Right cardiac atrium (tissue), 5 donors: ENCODE data around the gene PLPPR3. TPM values are rescaled to one million over a fixed set of nuclear protein-coding genes. Genes with fewer than 3 reads are reported as not detected.

Experiments used
- ATAC-seq, 2 donors: fragments of 200-7000 bp; cut with Tn5 transposase; one replicate each; pipeline versions ENCODE4 v1.8.0 to v1.9.1; 2020; ENCODE audit warnings: moderate library complexity in 2 of 2, mild to moderate bottlenecking in 1 of 2
- DNase-seq, 3 donors: peaks; one replicate each; pipeline ENCODE4 v3.0.0-alpha.2; 2020
- H3K27ac ChIP-seq: one replicate; pipeline ENCODE4 v1.5.1; 2013; ENCODE audit warnings: mild to moderate bottlenecking, low read length, control low read depth, moderate library complexity
- H3K27me3 ChIP-seq: one replicate; pipeline ENCODE4 v1.6.1; 2013; ENCODE audit not compliant: control insufficient read depth, insufficient read depth
- H3K4me1 ChIP-seq: one replicate; pipeline ENCODE4 v1.6.1; 2013; ENCODE audit warnings: low read length; ENCODE audit not compliant: control insufficient read depth, insufficient read depth
- H3K4me3 ChIP-seq: one replicate; pipeline ENCODE4 v1.5.1; 2013; ENCODE audit warnings: low read length, control low read depth
- H3K9me3 ChIP-seq: one replicate; pipeline ENCODE4 v1.6.1; 2013; ENCODE audit warnings: low read length; ENCODE audit not compliant: control insufficient read depth
- WGBS: extraction: QIAGEN DNeasy Blood & Tissue Kit; methylation state at CpG from one replicate; pipeline ENCODE4 v1.1.7; 2013; 5-methylcytosine and 5-hydroxymethylcytosine counted together
- intact Hi-C, 4 donors: fragments of 100-400 bp; cut with DNase I; formaldehyde crosslinking; loops; one replicate each; pipeline versions ENCODE4 v1.11.0 to v1.14.0; 2022 to 2023
- polyA plus RNA-seq: library from polyadenylated mRNA; stranded (reverse); fragments of 200-250 nt; gene quantifications from one replicate; pipeline ENCODE4 v1.2.3, GENCODE V29; 2013
- total RNA-seq, 4 donors: library from RNA; stranded (reverse); fragmentation: NEBNext Ultra II Directional; extraction: Animal tissue kit (Norgen Biotek cat#: 25700); gene quantifications; one replicate each; pipeline ENCODE4 v1.2.1, GENCODE V29; 2021
- donor health status: healthy with polysubstance abuse.
- donor health status: DM: no; HTN: yes; CAD: no.
- donor health status: DM: no; HTN: no; CAD: no.
- donor health status: DM: no; HTN: yes; CAD: no; lungs with severe emphysema.
- donor health status: DM: yes; HTN: yes; CAD: no.

PLPPR3 gene
- total and polyA plus RNA-seq, 5 donors, result 0.05 TPM; not detected in 4

DNA sequence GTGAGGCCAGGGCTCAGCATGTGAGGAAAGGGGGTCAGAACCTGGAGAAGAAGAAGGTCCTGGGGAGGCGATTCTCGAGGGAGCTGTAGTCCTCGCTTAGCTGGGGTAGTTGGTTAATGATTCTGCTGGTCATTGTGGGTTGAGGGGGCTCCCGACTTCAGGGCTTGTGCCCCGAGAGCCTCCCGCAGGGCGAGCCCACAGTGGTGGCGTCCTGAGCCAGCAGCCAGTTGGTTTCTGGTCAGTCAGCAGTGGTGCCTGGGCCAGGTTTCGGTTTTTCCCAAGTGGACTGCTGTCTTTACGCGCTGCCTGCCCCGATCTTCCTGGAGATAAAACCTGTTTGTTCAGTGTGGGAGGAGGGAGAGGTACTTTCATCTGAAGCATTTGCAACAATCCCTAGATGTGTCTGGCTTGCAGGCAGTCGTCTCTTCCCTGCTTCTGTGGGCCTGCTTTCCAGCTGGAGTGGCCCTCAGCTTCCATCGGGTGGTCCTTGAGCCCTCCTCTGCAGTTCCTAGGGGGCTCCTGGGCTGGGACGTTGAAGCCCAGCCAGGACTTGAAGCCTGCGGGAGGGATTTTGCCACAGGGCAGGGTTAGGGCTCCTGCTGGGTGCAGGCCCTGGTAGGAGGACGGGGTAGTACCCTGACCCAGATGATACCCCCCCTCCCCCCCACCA lies 21.3 kb downstream of the PLPPR3 start:
- Histone ChIP-seq H3K9me3 (no peaks in the 10 kb centered on the region), H3K4me1 (peaks cover 19% of the 10 kb centered on the region), H3K4me3 (peak overlapping the region; percentile 1), H3K27me3 (no peaks in the 10 kb centered on the region), H3K27ac (peak overlapping the region; percentile 27)
- DNase-seq (peak in 2 of 3 donors; percentile 31 to 64), ATAC-seq (no peak)
- WGBS, result 36% methylated on average over 17 of the region's 17 CpGs
- intact Hi-C loops, result loop anchor here in 1 of 4 donors (10.0 kb wide), 1 partner anchor 54 kb away; the partner anchor contains the start of genes CFD and ELANE

DNA sequence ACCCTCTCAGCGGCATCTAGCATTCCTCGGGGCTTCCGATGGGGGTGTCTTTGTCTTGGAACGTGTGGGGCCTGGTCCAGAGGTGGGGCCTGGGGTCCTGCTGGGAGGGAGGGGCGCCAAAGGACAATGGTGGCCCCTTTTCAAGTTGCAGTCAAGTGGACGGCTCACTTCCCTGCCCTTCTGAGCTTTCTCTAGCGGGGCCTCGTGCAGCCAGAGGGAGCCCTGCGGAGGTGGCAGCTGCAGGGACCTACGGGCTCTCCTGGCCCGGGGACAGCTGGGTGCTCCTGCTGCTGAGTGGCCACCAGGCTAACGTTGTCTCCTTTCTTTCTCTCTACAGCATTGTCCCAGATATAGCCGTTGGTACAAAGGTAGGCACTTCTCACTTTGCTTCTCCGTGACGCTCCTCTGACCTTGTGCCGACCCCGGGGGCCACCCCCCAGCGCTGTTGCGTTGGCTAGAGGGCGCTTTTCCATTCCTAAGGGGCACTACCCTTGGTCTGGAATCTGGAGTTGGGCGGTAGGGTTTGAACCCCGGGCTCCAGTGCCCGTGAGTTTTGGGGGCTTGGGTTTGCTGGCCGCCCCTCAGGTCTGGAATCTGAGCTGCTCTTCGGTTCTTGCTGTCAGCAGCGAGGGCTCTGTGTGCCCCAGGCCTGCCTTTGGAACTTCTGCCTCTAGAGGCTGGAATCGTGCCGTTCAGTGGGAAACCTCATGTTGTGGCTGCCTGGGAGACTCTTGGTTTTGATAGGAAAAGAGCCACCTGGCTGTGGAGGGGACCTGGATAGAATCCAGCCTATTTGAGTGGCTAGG lies 22.5 kb downstream of the PLPPR3 start:
- 8% methylated on average over 28 of the region's 28 CpGs for WGBS

DNA sequence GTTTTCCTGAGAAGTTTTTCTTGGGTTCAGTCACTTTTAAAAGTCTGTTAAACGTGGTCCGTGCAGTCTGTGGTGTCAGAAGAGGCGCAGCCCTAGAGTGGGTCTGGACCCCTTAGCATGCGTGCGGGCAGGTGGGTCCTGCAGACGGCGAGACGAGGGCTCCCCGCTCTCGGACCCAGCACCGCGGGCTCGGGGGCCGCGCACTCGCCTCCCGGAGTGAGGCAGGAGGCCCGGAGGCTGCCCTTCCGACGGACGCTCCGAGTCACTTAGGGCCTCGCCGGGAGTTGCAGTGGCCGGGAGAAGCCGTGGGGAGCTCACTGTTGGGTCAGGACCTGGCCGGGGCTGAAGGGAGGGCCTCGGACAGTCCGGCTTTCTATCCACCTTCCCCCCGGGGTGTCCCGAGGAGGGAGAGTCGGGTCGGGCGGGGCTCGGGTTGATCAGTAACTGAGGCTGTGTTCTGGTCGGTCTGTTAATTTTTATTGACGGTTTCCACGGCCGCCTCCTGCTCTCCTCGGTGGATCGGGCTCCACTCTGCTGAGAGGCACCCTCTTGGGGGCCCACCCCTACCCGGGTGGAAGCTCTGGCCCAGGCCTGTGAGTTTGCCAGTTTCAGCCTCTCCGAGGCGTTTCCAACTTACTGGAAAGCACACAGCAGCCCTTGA lies 23.2 kb downstream of the PLPPR3 start:
- peak in 2 of 3 donors; percentile 44 to 66 for DNase-seq
- no peak for ATAC-seq
- Histone ChIP-seq H3K9me3 (no peaks in the 10 kb centered on the region), H3K27ac (peak overlapping the region; percentile 82), H3K27me3 (no peaks in the 10 kb centered on the region), H3K4me3 (peak overlapping the region; percentile 99), H3K4me1 (peaks cover 19% of the 10 kb centered on the region)
- WGBS, result under 1% methylated on average over 44 of the region's 44 CpGs
- intact Hi-C loops, result no loop called here

More for the DNA sequence above, 22.5 kb downstream of the PLPPR3 start:
- Histone ChIP-seq H3K27me3 (no peaks in the 10 kb centered on the region), H3K4me3 (peak overlapping the region; percentile 99), H3K27ac (peak overlapping the region; percentile 82), H3K4me1 (peaks cover 19% of the 10 kb centered on the region), H3K9me3 (no peaks in the 10 kb centered on the region)
- DNase-seq (peak in 2 of 3 donors; percentile 32 to 73), ATAC-seq (no peak)
- intact Hi-C loops, result no loop called here

DNA sequence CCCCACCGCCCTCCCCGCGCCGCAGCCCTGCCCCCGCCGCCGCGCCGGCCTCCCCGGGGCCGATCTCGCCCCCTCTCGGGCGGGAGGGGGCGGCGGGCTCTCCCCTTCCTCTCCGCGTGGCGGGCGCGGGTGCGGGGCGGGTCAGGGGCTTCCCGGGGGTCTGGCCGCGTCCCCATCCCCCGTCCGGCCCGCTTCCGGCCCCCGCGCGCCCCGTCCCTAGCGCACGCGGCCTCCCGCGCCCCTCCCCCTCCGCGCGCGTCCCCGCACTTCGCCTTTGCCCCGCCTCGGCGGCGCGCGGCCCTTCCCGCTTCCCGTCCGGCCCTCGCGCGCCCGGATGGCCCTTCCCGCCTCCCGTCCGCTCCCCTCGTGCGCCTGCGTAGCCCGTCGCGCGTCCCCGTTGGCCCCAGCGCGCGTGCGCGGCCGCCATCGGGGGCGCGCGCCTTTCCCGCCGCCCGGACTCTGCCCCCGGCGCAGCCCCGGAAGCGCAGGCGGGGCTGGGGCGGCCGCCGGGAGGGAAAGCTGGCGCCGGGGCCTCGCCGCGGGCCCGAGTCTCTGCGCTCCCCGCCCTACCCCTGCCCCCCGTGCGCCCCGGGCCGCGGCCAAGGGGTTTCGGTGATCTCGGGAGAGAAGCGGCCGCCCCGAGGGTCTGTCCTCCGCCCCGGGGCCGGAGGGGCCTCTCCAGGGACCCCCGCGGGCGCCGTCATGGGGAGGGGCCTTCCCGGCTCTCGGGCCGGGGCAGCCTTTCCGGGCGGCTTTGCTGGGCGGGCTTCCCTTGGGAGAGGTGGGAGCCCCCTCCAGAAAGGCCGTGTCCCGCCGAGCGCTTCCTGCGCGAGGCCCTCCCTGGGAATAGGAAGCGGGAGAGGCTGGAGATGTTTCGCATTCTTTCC lies 24.0 kb downstream of the PLPPR3 start:
- Histone ChIP-seq H3K9me3 (no peaks in the 10 kb centered on the region), H3K4me3 (peak overlapping the region; percentile 99), H3K27me3 (no peaks in the 10 kb centered on the region), H3K27ac (peak overlapping the region; percentile 82), H3K4me1 (peaks cover 19% of the 10 kb centered on the region)
- WGBS, result under 1% methylated on average over 125 of the region's 129 CpGs
- ATAC-seq (peak; percentile 16 to 27), DNase-seq (peak; percentile 92 to 97 (median 96))
- intact Hi-C loops, result no loop called here

DNA sequence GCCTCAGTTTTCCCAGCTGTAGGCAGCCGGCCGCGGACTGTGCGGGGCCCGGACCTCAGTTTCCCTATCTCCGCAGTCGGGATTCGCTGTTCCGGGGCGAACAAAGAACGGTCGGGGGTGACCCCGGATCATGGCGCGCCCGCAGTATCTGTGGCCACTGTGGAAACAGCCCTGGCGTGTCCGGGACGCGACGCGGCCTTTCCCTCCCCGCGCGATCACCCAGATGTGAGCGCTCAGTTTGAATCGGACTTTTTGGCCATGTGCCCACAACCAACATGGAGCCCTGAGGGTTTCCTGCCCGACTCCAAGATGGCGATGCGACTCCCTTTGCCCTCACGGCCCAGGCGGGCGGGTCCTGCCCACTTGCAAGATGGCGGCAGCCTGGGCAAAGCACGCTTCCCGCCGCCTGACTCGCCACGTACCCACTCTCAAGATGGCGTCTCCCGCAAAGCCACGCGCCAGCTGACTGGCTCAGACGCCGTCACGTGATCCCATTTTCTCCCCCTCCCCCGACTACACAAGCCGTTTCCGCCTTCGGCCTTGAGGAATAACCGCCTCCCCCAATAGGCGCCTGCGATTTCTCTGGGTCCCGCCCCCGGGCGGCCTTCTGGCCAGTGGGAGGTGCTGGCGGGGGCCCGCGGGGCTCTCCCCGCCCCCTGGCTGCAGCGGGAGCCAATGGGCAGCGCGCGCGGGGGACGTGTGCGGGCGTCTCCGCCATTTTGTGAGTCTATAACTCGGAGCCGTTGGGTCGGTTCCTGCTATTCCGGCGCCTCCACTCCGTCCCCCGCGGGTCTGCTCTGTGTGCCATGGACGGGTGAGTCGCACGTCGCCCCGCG lies 24.8 kb downstream of the PLPPR3 start, which contains the start of gene PTBP1:
PTBP1 (plus strand) TSS at position 761 of the 836 bp plus-strand sequence; CDS start at position 807, 46 bp downstream.
- peak within 1 kb of the TSS; percentile 99 for H3K4me3 ChIP-seq
- ATAC-seq, result peak; percentile 90 to 93
- intact Hi-C loops, result no loop called here
- WGBS, result 1% methylated on average over 83 of the region's 83 CpGs
- DNase-seq, result peak; percentile 100
- peaks cover 19% of the 10 kb centered on the region for H3K4me1 ChIP-seq
- no peaks in the 10 kb centered on the region for H3K27me3 ChIP-seq
- H3K27ac ChIP-seq, result peak within 1 kb of the TSS; percentile 82
- H3K9me3 ChIP-seq, result no peaks in the 10 kb centered on the region

DNA sequence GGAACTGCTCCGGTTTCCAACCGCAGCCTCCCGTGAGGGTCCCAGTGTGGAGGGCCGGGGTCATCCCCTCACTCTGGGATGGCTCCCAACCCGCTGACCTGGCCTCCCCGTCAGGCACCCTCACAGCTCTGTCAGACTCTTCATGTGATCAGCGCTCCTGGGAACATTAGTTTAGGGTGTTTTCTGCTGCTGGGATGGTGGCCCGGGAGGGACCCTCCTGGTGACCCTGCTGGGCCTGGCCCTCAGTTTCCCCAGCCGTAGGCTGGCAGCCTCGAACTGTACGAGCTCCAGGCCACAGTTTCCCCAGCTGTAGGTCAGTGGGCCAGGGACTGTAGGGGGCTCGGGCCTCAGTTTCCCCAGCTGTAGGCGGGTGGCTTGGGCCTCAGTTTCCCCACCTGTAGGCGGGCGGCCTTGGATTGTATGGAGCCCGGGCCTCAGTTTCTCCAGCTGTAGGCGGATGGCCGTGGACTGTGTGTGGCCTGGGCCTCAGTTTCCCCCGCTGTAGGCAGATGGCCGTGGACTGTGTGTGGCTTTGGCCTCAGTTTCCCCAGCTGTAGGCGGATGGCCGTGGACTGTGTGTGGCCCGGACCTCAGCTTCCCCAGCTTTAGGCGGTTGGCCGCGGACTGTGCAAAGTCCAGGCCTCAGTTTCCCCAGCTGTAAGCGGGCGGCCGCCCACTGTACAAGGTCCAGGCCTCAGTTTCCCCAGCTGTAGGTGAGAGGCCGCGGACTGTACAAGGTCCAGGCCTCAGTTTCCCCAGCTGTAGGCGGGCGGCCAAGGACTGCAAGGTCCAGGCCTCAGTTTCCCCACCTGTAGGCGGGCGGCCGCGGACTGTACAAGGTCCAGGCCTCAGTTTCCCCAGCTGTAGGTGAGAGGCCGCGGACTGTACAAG lies 25.8 kb downstream of the PLPPR3 start:
- peaks cover 11% of the 10 kb centered on the region for H3K4me1 ChIP-seq
- no peak overlapping the region for H3K27ac ChIP-seq
- WGBS, result 79% methylated on average over 39 of the region's 39 CpGs
- H3K9me3 ChIP-seq, result no peaks in the 10 kb centered on the region
- intact Hi-C loops, result no loop called here
- no peaks in the 10 kb centered on the region for H3K27me3 ChIP-seq
- peak overlapping the region; percentile 61 for H3K4me3 ChIP-seq
- peak; percentile 40 to 73 (median 70) for DNase-seq
- no peak for ATAC-seq

DNA sequence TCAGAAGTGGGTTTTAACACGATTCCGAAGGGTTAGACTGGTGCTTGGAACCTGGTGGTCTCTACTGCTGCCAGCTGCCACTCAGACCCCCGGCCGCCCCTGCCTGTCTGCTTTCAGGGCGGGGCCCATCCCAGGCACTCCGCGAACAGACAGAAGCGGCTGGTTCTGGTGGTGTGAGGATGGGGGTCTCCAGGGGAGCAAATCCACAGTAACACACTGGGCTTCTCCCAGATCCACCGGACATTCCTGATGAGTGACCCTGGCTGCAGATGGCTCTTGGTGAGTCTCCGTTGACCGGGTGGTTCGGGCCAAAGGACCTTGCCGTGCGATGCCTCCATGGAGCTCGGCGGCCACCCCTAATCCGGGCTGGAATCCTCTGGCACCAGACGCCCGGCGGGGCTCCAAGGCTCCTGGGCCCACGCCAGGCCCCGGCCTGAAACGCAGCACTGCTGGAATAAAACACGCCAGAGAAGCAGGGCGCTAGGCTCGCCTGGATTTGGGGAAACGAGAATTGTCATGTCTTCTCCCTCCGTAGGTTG lies 26.6 kb downstream of the PLPPR3 start:
- no peaks in the 10 kb centered on the region for H3K27me3 ChIP-seq
- ATAC-seq, result no peak
- H3K9me3 ChIP-seq, result no peaks in the 10 kb centered on the region
- intact Hi-C loops, result no loop called here
- 71% methylated on average over 28 of the region's 28 CpGs for WGBS
- H3K4me1 ChIP-seq, result peaks cover 7% of the 10 kb centered on the region
- peak; percentile 71 to 90 (median 88) for DNase-seq
- no peak overlapping the region for H3K4me3 ChIP-seq
- H3K27ac ChIP-seq, result no peak overlapping the region

DNA sequence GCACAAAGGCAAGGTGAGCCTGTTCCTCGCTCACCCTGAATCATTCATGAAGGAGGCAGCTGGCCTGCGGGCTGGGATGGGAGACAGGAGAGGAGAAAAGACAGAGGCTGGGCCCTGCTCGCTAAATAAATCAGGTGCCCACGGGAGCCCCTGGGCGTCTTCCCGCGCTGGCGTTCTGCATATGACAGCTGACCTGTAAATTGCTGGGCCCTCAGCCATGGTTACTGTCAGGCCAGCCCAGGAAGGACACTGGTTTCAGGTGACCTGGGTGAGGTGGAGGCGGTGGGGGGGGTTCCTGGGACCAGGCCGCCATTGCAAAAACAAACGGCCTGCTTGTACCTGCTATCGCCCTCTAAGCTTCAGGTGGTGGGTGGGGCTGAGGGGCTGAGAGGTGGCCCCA lies 27.9 kb downstream of the PLPPR3 start:
- Histone ChIP-seq H3K4me3 (no peak overlapping the region), H3K27ac (no peak overlapping the region), H3K4me1 (peaks cover 3% of the 10 kb centered on the region), H3K9me3 (no peaks in the 10 kb centered on the region), H3K27me3 (no peaks in the 10 kb centered on the region)
- peak in 1 of 3 donors; percentile 61 for DNase-seq
- ATAC-seq, result no peak
- 94% methylated on average over 12 of the region's 12 CpGs for WGBS
- intact Hi-C loops, result no loop called here
